Upper lobe of right lung (tissue), 1 donor: Measurements from ENCODE around the gene SLC6A11. TPM values are rescaled to one million over a fixed set of nuclear protein-coding genes. Genes with fewer than 3 reads are reported as not detected.
A peak's percentile ranks its signal among the peaks of the same experiment; 100 is the strongest.

Source experiments
- ATAC-seq: fragments of 200-7000 bp; cut with Tn5 transposase; one replicate; pipeline ENCODE4 v1.9.1; 2020; ENCODE audit warnings: mild to moderate bottlenecking, moderate library complexity
- DNase-seq: peaks from one replicate; pipeline ENCODE4 v3.0.0-alpha.2; 2020
- H3K27ac ChIP-seq: fragments of 200-600 bp; one replicate; pipeline ENCODE4 v1.8.0; 2022
- H3K27me3 ChIP-seq: fragments of 200-600 bp; one replicate; pipeline ENCODE4 v1.8.0; 2022; ENCODE audit warnings: mild to moderate bottlenecking
- H3K36me3 ChIP-seq: fragments of 200-600 bp; one replicate; pipeline ENCODE4 v1.8.0; 2022
- H3K4me1 ChIP-seq: fragments of 200-600 bp; one replicate; pipeline ENCODE4 v1.8.0; 2022
- H3K4me3 ChIP-seq: fragments of 200-600 bp; one replicate; pipeline ENCODE4 v1.8.0; 2022; ENCODE audit warnings: mild to moderate bottlenecking
- H3K9me3 ChIP-seq: fragments of 200-600 bp; one replicate; pipeline ENCODE4 v1.8.0; 2022
- CTCF ChIP-seq: fragments of 200-600 bp; IDR thresholded peaks from one replicate; pipeline ENCODE4 v1.8.0; 2022; ENCODE audit warnings: antibody characterized with exemption
- intact Hi-C: fragments of 100-400 bp; cut with DNase I; formaldehyde crosslinking; loops from one replicate; pipeline ENCODE4 v1.11.0; 2022
- long read RNA-seq: library from polyadenylated mRNA; unstranded; transcript quantifications from one replicate; pipeline ENCODE4 v2.0.0, GENCODE V29; 2021
- total RNA-seq: library from RNA; stranded (reverse); fragmentation: NEBNext Ultra II Directional; extraction: Animal tissue kit (Norgen Biotek cat#: 25700); gene quantifications from one replicate; pipeline ENCODE4 v1.2.1, GENCODE V29; 2021
- donor health status: DM: no; HTN: yes; CAD: no; lungs with severe emphysema.

Gene SLC6A11
- 0.17 TPM for total RNA-seq
- long read RNA-seq, partial matches to known transcripts, result 0 of 1 reads
- long read RNA-seq, other reads (novel, unspliced or antisense), result 1 of 1 reads

GRCh38 chr3:10816019-10816862 is at the start of gene SLC6A11:
Gene SLC6A11 (plus strand): TSS chr3:10816228. CDS start chr3:10816266, 38 bp downstream.
- Histone ChIP-seq H3K27ac (no peak within 1 kb of the TSS), H3K36me3 (no peaks in the 10 kb centered on the region), H3K27me3 (peaks cover 39% of the 10 kb centered on the region), H3K9me3 (no peaks in the 10 kb centered on the region), H3K4me1 (no peaks in the 10 kb centered on the region), H3K4me3 (peak within 1 kb of the TSS; percentile 10)
- no peak for TF ChIP-seq CTCF
- ATAC-seq, result peak; percentile 57
- intact Hi-C loops, result no loop called here
- no peak for DNase-seq

- Histone ChIP-seq H3K4me1 (no peaks in the 10 kb centered on the region), H3K27me3 (peaks cover 14% of the 10 kb centered on the region), H3K4me3 (no peak overlapping the region), H3K27ac (no peak overlapping the region), H3K9me3 (no peaks in the 10 kb centered on the region), H3K36me3 (no peaks in the 10 kb centered on the region)
- intact Hi-C loops, result no loop called here
- ATAC-seq, result no peak
- DNase-seq, result no peak
- no peak for TF ChIP-seq CTCF
Measured at GRCh38 chr3:10768708-10769394, 47.2 kb upstream of the SLC6A11 start.

GRCh38 chr3:10770547-10770946 is 45.5 kb upstream of the SLC6A11 start:
- intact Hi-C loops, result no loop called here
- no peak for TF ChIP-seq CTCF
- no peaks in the 10 kb centered on the region for H3K36me3 ChIP-seq
- DNase-seq (no peak), ATAC-seq (no peak)
- no peak overlapping the region for H3K27ac ChIP-seq
- H3K27me3 ChIP-seq, result peaks cover 15% of the 10 kb centered on the region
- H3K4me1 ChIP-seq, result no peaks in the 10 kb centered on the region
- H3K4me3 ChIP-seq, result no peak overlapping the region
- H3K9me3 ChIP-seq, result no peaks in the 10 kb centered on the region

GRCh38 chr3:10770981-10771380 is 45.0 kb upstream of the SLC6A11 start:
- intact Hi-C loops, result no loop called here
- TF ChIP-seq CTCF, result no peak
- Histone ChIP-seq H3K27ac (no peak overlapping the region), H3K9me3 (no peaks in the 10 kb centered on the region), H3K4me3 (no peak overlapping the region), H3K27me3 (peaks cover 15% of the 10 kb centered on the region), H3K4me1 (no peaks in the 10 kb centered on the region), H3K36me3 (no peaks in the 10 kb centered on the region)
- ATAC-seq (no peak), DNase-seq (no peak)

- H3K27me3 ChIP-seq, result peaks cover 15% of the 10 kb centered on the region
- H3K36me3 ChIP-seq, result no peaks in the 10 kb centered on the region
- no peak for TF ChIP-seq CTCF
- H3K27ac ChIP-seq, result no peak overlapping the region
- H3K9me3 ChIP-seq, result no peaks in the 10 kb centered on the region
- H3K4me3 ChIP-seq, result no peak overlapping the region
- no peak for DNase-seq
- no peaks in the 10 kb centered on the region for H3K4me1 ChIP-seq
- no peak for ATAC-seq
- intact Hi-C loops, result no loop called here
Measured at GRCh38 chr3:10771486-10772270, 44.4 kb upstream of the SLC6A11 start.
